HG02588 (cell line): ENCODE measurements around the gene ACTL8.

Experiments
- ATAC-seq: cut with Tn5 transposase; IDR thresholded peaks from one replicate; pipeline ENCODE4 v1.9.1; 2021; ENCODE audit warnings: mild to moderate bottlenecking, moderate library complexity; ENCODE audit not compliant: unreplicated experiment

ACTL8 gene

DNA sequence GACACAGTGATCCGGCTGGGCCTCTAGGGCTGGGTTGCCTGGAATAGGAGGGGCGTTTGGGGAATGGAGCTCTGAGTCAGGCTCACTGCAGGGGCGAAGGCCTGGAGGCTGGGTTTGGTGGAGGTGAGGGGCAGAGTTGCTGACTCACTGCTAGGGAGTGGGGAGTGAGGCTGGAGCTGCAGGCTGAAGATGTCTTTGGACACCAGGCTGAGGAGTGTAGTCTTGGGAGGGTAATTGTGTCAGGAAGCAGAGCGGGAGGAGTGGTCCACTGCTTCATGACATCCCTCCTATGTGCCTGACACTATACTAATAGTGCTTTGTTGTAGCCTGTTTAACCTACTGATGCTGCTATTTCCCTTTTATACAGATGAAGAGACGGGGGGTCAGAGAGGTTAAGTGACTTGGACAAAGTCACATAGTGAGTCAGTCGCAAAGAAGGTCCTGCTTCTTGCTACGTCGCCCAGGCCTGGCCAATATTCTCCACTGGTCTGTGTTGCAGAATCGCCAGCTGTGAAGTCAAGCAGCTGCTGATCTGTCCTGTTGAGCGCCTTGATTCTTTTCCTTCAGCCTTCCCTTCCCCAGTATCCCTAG lies 13.6 kb downstream of the ACTL8 start:
- no peak for ATAC-seq

GRCh38 chr1:17770983-17771382 lies 15.8 kb downstream of the ACTL8 start:
- no peak for ATAC-seq

- no peak for ATAC-seq
Observed at GRCh38 chr1:17772615-17773212, 17.6 kb downstream of the ACTL8 start.

- no peak for ATAC-seq
Observed at GRCh38 chr1:17773591-17774326, 18.6 kb downstream of the ACTL8 start.

GRCh38 chr1:17774452-17774851 lies 19.3 kb downstream of the ACTL8 start:
- ATAC-seq, result no peak

- ATAC-seq, result no peak
Observed at GRCh38 chr1:17775796-17776195, 20.7 kb downstream of the ACTL8 start.

DNA sequence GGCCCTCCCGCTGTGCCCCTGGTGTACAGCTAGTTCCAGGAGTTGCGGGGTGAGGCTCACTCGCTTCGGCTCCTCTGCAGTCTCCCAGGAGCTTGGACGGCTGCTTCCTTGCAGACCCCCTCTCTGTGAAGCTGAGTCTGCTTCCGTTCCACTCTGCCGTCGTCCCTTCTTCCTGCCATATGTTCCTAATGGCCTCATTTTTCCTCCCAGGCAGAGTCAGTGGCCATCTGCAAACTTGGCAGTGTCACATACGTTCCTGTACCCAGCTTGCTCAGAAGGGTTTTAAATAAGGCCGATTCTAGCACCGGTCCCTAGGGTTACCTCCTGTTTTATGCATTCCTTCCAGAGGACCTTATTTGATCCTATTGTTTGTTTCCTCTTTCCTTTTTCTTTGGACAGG lies 21.3 kb downstream of the ACTL8 start:
- no peak for ATAC-seq

GRCh38 chr1:17777330-17777729 lies 22.2 kb downstream of the ACTL8 start:
- no peak for ATAC-seq

DNA sequence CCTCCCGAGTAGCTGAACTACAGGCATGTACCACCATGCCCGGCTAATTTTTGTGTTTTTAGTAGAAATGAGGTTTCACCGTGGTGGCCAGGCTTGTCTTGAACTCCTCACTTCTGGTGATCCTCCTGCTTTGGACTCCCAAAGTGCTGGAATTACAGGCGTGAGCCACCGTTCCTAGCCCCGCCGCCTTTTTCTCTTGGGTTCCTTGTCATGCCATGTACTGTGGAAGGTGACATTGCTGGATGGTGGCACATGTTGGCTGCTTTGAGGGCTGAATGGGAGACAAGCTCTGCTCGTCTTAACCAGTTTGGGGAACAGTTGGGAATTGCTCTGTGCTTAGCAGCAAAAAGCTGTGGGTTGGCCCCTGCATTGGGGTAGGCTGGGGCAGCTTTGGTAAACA lies 22.7 kb downstream of the ACTL8 start:
- ATAC-seq, result no peak

DNA sequence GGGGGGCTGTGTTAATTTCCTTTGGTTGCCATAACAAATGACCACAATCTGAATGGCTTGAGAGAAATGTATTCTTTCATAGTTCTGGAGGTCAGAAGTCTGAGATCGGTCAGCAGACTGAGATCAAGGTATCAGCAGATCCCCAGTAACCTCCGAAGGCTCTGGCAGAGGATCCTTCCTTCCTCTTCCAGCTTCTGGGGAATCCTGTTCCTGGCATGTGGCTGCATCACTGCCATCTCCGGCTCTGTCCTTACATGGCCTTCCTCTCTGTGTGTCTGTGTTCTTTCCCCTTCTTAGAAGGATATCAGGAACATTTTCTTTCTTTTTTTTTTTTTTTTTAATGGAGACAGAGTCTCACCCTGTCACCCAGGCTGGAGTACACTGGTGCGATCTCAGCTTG lies 25.8 kb downstream of the ACTL8 start:
- ATAC-seq, result no peak

DNA sequence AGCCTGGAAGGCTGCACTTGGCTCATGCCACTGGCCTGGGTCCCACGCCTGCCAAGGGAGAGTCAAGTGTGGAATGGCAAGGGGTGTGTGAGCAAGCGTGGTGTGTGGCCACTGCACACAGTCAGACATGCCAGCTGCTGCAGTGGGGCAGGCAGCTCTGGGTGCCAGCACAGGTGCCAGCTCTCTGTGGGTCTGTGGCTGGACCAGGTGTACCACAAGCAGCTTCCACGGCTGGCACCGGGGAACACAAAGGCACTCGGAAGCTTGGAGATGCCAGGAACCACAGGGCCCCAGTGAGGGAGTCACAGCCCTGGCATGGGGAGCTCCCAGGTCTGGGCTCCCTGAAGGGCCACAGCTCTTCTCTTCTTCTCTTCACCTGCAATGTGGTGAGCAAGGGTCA lies 34.8 kb downstream of the ACTL8 start:
- ATAC-seq, result no peak

GRCh38 chr1:17790383-17791054 lies 35.4 kb downstream of the ACTL8 start:
- ATAC-seq, result no peak

DNA sequence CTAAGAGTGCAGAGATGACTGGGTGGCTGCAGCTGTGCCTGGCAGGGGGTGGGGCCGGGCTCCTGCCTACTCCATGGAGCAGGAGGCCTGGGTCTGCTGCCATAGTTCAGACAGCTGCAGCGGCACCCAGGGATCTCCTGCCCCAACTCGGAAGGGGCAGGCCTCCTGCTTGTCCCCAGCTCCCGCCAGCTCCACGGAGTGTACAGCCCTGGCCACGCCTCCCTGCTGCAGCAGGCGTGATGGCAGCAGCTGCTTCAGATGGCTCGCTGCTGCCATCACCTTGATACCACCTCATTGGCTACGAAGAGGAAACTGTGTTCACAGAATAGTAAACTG lies 35.9 kb downstream of the ACTL8 start:
- no peak for ATAC-seq

GRCh38 chr1:17791480-17791879 lies 36.3 kb downstream of the ACTL8 start:
- ATAC-seq, result no peak

DNA sequence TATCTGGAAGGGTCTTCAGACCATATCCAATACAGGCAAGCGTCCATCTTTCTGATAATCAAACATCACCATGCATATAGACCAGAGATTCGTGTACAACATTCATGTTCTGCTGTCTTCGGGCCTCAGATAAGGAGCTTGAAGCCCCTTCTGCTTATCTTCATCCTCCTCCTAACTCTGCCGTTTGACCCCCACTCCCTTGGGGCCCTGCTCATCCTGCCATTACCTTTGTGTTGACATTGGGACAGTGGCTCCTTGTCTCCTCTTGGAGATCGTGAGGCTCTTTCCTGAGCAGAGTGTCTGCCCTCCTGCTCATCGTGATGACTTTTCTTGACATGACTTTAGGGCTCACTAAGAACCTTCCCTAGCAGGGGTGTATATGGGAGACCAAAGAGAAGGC lies 37.3 kb downstream of the ACTL8 start:
- no peak for ATAC-seq

- ATAC-seq, result no peak
Observed at GRCh38 chr1:17795081-17795809, 40.1 kb downstream of the ACTL8 start.

DNA sequence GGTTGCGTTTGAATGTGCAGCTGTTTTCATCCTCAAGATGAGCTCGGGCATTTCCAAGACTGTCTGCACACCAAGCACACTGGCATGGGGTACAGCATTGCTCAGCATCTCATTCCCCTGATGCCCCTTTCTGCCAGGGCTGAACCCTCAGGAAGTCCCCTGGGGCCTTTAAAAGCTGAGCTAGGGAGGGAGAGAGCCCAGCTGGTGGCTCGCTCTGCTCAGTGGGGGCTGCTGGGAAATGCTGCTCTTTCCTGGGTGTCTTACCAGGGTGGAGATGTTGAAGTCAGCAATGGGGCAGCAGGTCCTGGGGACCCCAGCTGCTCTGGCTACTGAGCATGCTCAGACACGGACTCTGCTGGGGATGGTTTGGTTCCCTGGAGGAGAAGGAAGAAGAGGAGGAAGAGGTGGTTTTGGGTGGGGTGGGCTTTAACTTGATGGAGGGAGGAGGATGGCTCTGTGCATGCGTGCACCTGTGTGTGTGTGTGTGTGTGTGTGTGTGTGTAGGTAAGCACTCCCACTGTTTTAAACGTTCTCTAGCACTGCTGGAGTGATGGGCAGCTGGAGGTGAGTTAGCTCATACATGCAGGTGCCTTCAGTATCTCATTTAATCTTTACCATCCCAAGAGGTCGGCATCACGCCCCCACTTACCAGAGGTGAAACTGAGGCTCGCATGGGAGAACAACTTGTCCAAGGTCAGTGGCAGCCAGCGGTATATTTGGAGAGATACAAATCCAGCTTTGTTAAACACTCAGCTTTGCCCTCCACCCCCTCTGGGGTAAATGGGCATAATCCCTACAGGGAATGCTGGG lies 40.9 kb downstream of the ACTL8 start:
- ATAC-seq, result no peak

- ATAC-seq, result no peak
Observed at GRCh38 chr1:17797478-17797877, 42.3 kb downstream of the ACTL8 start.

GRCh38 chr1:17798011-17798410 lies 42.9 kb downstream of the ACTL8 start:
- ATAC-seq, result no peak

GRCh38 chr1:17798799-17799382 lies 43.8 kb downstream of the ACTL8 start:
- ATAC-seq, result no peak
